Stimulated activated CD8-positive, alpha-beta memory T cell treated with anti-CD3 and anti-CD28 coated beads, Interleukin-7, amount 100 ng/mL, for 24 hours (primary cell): ENCODE measurements around the gene MAGEA12.
"Not testable (repeated sequence)": the region's sequence is repeated elsewhere in the genome, so short reads cannot be mapped to it uniquely, and the experiment has no call there.

Experiments used
- DNase-seq: peaks from one replicate; pipeline ENCODE4 v3.0.0-alpha.2; 2020; ENCODE audit warnings: low read depth

Gene MAGEA12

DNA sequence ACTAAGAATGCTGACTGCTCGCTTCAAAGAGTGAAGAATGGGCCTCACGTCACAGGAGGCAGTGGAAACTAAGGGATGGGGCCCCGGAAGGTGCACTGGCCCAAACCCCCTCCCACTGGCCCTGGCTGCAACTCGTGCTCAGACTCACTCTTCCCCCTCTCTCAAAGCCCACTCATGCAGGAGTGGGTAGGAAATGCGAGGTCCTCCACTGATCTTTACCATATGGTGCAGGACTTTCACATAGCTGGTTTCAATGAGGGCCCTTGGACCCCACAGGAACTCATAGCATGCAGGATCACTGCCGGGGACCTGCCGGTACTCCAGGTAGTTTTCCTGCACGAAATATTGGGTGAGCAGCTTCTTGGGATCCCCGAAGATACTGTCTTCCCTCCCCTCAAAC, 33.0 kb downstream of the MAGEA12 start:
- DNase-seq: not testable (repeated sequence)

DNA sequence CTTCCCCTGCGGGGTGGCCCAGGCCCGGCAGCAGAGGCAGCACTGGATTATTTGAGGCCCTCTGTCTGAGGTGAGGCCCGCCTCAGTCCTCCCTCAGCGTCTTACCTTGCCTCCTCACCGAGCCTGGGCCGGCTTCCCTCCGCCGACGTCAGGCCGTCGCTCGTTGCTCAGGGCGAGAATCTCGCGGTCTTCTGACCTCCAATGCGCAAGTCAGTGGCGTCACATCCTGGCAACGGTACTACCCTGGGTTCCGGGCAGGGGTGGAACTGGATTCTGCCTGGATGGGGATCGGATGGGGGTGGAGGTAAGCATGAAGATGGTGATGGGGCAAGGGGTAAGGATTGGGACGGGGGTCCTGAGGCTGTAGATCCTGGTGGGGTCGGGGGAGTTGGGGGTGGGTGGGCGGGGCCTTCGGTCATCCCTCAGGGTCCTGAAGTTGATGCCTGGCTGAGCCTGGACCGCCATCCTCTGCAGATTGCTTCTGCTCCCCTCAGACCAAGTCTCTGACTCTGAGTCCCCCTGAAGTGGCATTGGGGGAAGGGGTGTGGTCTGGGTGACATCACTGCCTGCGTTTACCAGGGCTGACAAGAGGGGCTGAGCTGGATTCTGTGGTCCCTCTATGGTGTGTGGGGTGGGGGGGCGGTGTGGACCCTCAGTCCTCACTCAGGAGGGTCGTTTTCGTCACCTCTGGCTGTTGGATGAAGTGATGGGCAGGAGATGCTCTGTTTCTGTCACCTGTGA, 36.2 kb downstream of the MAGEA12 start, which contains the start of gene MAGEA6:
Gene MAGEA6 (minus strand): TSS at position 141 of the 741 bp plus-strand sequence. CDS start 2,039 bp downstream, outside the sequence.
- DNase-seq: not testable (repeated sequence)

GRCh38 chrX:152787062-152787461, 53.5 kb downstream of the MAGEA12 start:
- DNase-seq: not testable (repeated sequence)
